MCF 10A (cell line): ENCODE results near the gene KLK11. TPM values are rescaled to one million over a fixed set of nuclear protein-coding genes. Genes with fewer than 3 reads are reported as not detected.

Source experiments
- BruUV-seq: library from RNA; stranded (reverse); fragments of 400-500 nt; replicated peaks from 2 replicates; lab custom pipeline; 2021; lab: Mats Ljungman, UMichigan
- CTCF ChIA-PET: fragments of 300-600 bp; sonication (Branson Sonifier 250); formaldehyde crosslinking; extraction: SDS; loops from one replicate; lab custom pipeline; 2021; ENCODE audit warnings: antibody characterized with exemption, inconsistent platforms; lab: Yijun Ruan, JAX
- POLR2A ChIA-PET: fragments of 300-600, 350-650 bp; sonication (Branson Sonifier 250); formaldehyde crosslinking; extraction: SDS; loops from one replicate; lab custom pipeline; 2020; ENCODE audit warnings: antibody characterized with exemption, inconsistent platforms; lab: Yijun Ruan, JAX
- DNase-seq: peaks from one replicate; pipeline ENCODE4 v3.0.0-alpha.2; 2018; ENCODE audit not compliant: unreplicated experiment
- H3K27ac Mint-ChIP-seq: one replicate; pipeline ENCODE4 v1.8.0; 2022; ENCODE audit warnings: mild to moderate bottlenecking, low read depth, mixed read lengths; ENCODE audit not compliant: unreplicated experiment
- H3K27me3 Mint-ChIP-seq: one replicate; pipeline ENCODE4 v1.8.0; 2022; ENCODE audit warnings: mixed read lengths; ENCODE audit not compliant: insufficient read depth, unreplicated experiment
- H3K36me3 Mint-ChIP-seq: one replicate; pipeline ENCODE4 v1.8.0; 2022; ENCODE audit warnings: mild to moderate bottlenecking, moderate library complexity, mixed read lengths; ENCODE audit not compliant: insufficient read depth, unreplicated experiment
- H3K4me1 Mint-ChIP-seq: one replicate; pipeline ENCODE4 v1.8.0; 2022; ENCODE audit warnings: mixed read lengths; ENCODE audit not compliant: insufficient read depth, unreplicated experiment
- H3K4me3 Mint-ChIP-seq: one replicate; pipeline ENCODE4 v1.8.0; 2022; ENCODE audit warnings: mild to moderate bottlenecking, moderate library complexity, mixed read lengths; ENCODE audit not compliant: unreplicated experiment
- H3K9me3 Mint-ChIP-seq: one replicate; pipeline ENCODE4 v1.8.0; 2022; ENCODE audit warnings: mixed read lengths; ENCODE audit not compliant: unreplicated experiment
- CTCF ChIP-seq: fragments of 200-600 bp; IDR thresholded peaks from one replicate; pipeline ENCODE4 v1.8.0; 2022; ENCODE audit warnings: antibody characterized with exemption, mild to moderate bottlenecking; ENCODE audit not compliant: unreplicated experiment
- intact Hi-C: fragments of 100-400 bp; cut with micrococcal nuclease; formaldehyde crosslinking; loops from 2 replicates; pipeline ENCODE4 v1.14.1; 2022
- total RNA-seq: library from RNA; stranded (reverse); gene quantifications from 2 replicates; pipeline ENCODE4 v1.2.3, GENCODE V29; 2022

The KLK11 gene
- total RNA-seq, 1 experiment from 2014 or later, result not detected

- H3K9me3 Mint-ChIP-seq, result peaks cover 6% of the 10 kb centered on the region
- POLR2A ChIA-PET, result no interaction called here
- H3K4me1 Mint-ChIP-seq, result no peaks in the 10 kb centered on the region
- H3K4me3 Mint-ChIP-seq, result no peak overlapping the region
- peaks cover 6% of the 10 kb centered on the region for H3K36me3 Mint-ChIP-seq
- CTCF ChIA-PET, result interaction anchor here (0.6 to 1.7 kb wide), 4 partner anchors 14 to 61 kb away, joined by 3 to 4 read pairs (median 3); no protein-coding TSS in a partner anchor
- H3K27me3 Mint-ChIP-seq, result peaks cover 10% of the 10 kb centered on the region
- no peak overlapping the region for H3K27ac Mint-ChIP-seq
- no peak for TF ChIP-seq CTCF
- DNase-seq, result peak; percentile 9
- no TSS peak for BruUV-seq
- intact Hi-C loops, result no loop called here
Measured at GRCh38 chr19:51002542-51003311, 23.7 kb downstream of the KLK11 start.

GRCh38 chr19:51002089-51002532 is 24.3 kb downstream of the KLK11 start:
- no peak for DNase-seq
- BruUV-seq, result no TSS peak
- Mint-ChIP-seq H3K27ac (no peak overlapping the region), H3K4me1 (no peaks in the 10 kb centered on the region), H3K36me3 (peaks cover 6% of the 10 kb centered on the region), H3K9me3 (peaks cover 6% of the 10 kb centered on the region), H3K4me3 (no peak overlapping the region), H3K27me3 (peaks cover 11% of the 10 kb centered on the region)
- TF ChIP-seq CTCF, result no peak
- POLR2A ChIA-PET, result no interaction called here
- intact Hi-C loops, result no loop called here
- CTCF ChIA-PET, result interaction anchor here (0.6 to 1.7 kb wide), 4 partner anchors 14 to 62 kb away, joined by 3 to 4 read pairs (median 3); no protein-coding TSS in a partner anchor

- Mint-ChIP-seq H3K36me3 (peaks cover 6% of the 10 kb centered on the region), H3K4me1 (no peaks in the 10 kb centered on the region), H3K4me3 (no peak within 1 kb of the TSS), H3K27me3 (peaks cover 11% of the 10 kb centered on the region), H3K27ac (no peak within 1 kb of the TSS), H3K9me3 (peaks cover 6% of the 10 kb centered on the region)
- intact Hi-C loops, result no loop called here
- no peak for DNase-seq
- ChIA-PET CTCF (interaction anchor here (1.7 kb wide), 1 partner anchor 15 kb away, joined by 3 read pairs; no protein-coding TSS in a partner anchor), POLR2A (interaction anchor here (1.0 kb wide), 1 partner anchor 22 kb away, joined by 4 read pairs; no protein-coding TSS in a partner anchor)
- no peak for TF ChIP-seq CTCF
- BruUV-seq, result no TSS peak
Measured at GRCh38 chr19:51001515-51001914, 24.9 kb downstream of the KLK11 start, which contains the start of gene KLK8. Gene KLK8 (minus strand): TSS chr19:51001604. CDS start chr19:51001167, 437 bp downstream.

- intact Hi-C loops, result no loop called here
- Mint-ChIP-seq H3K4me3 (no peak overlapping the region), H3K4me1 (no peaks in the 10 kb centered on the region), H3K36me3 (peaks cover 6% of the 10 kb centered on the region), H3K27me3 (peaks cover 11% of the 10 kb centered on the region), H3K27ac (no peak overlapping the region), H3K9me3 (peaks cover 6% of the 10 kb centered on the region)
- ChIA-PET POLR2A (interaction anchor here (1.0 kb wide), 1 partner anchor 21 kb away, joined by 4 read pairs; no protein-coding TSS in a partner anchor), CTCF (interaction anchor here (0.5 kb wide), 1 partner anchor 94 kb away, joined by 3 read pairs; no protein-coding TSS in a partner anchor)
- no peak for DNase-seq
- TF ChIP-seq CTCF, result no peak
- BruUV-seq, result no TSS peak
Measured at GRCh38 chr19:51000981-51001380, 25.4 kb downstream of the KLK11 start.
